NCI-H128 (cell line): ENCODE measurements around the gene DCAF7.

Experiments
- DNase-seq: peaks from one replicate; lab custom pipeline; 2025; ENCODE audit not compliant: unreplicated experiment; lab: John Stamatoyannopoulos, UW

The DCAF7 gene

DNA sequence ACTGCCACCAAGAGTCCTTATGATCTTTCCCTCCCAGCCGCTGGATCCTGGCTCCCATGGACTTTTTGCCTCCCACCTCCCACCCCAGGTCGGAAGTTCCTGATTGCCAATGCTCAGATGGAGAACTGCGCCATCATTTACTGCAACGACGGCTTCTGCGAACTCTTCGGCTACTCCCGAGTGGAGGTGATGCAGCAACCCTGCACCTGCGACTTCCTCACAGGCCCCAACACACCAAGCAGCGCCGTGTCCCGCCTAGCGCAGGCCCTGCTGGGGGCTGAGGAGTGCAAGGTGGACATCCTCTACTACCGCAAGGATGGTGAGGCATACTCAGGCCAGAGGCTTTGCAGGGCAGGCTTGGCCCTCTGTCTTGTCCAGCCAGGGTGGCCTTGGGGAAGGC is 26.2 kb upstream of the DCAF7 start:
- DNase-seq, result no peak

DNA sequence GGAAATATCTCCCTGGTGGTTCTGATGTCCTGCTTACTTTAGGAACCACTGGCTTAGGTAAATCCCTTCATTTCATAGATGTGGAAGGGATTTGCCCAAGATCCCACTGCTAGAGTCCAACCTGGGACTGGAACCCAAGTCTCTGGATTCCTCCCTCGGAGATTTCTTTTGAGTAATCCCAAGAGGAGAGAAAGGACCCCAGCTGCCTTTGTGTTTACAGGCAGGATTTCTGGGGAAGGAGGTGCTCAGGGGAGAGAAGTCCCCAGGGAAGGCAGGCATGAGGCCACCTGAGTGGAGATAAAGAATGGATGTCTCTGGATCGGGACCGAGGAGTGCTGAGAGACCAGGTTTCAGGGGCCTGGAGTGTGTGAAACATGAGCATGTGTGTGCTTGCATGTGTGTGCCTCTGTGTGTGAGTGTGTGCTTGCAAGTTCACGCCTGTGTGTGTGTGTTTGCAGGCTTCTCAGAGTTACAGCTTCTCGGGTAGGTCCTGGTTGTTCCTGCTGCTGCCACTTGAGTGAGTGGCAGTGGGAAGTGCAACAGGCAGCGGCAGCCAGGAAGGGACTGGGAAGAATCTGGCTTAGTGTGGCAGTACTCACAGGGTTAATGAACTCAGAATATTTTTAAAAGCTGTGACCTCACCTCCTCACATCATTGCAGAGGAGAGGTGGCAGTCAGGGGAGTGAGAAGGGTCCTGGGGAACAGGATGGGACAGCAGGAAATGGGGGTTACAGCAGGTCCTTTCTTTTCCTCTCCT is 24.9 kb upstream of the DCAF7 start:
- no peak for DNase-seq

DNA sequence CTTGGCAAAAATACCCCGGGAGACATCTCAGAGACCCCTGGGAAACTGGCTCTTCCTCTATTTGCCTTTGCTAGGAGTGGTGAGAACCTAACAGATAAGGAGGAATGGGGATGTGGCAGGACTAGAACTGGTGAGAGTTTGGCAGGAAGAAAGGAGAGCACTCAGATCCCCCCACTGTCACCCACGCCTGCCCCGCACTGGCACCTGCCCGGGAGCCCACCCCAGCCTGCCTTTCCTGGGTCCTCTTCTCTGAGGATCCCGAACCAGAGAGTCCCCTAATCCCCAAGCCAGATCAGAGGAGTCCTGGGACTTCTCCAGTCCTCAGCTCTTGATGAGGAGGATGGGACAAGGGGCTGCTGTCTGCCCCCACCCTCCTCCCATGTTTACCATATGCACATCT is 23.4 kb upstream of the DCAF7 start:
- DNase-seq, result no peak

DNA sequence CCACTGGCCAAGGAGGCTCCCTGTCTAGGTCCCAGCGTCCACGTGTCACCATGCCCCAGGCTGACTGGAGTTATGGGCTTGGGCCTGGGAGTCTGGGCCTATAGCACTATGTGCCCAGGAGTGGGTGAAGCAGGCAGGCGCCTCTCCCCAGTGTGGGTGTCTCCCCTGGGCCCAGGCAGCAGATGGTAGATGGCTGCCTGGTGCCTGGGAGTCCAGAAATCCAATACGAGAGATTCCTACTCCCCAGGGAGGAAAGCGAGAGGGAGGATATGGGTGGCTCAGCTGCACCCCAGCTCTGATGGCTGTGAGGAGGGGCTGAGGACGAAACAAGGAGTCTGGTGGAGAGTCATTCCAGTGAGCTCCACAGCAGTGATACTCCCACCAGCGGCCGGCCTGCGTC is 22.1 kb upstream of the DCAF7 start:
- no peak for DNase-seq

DNA sequence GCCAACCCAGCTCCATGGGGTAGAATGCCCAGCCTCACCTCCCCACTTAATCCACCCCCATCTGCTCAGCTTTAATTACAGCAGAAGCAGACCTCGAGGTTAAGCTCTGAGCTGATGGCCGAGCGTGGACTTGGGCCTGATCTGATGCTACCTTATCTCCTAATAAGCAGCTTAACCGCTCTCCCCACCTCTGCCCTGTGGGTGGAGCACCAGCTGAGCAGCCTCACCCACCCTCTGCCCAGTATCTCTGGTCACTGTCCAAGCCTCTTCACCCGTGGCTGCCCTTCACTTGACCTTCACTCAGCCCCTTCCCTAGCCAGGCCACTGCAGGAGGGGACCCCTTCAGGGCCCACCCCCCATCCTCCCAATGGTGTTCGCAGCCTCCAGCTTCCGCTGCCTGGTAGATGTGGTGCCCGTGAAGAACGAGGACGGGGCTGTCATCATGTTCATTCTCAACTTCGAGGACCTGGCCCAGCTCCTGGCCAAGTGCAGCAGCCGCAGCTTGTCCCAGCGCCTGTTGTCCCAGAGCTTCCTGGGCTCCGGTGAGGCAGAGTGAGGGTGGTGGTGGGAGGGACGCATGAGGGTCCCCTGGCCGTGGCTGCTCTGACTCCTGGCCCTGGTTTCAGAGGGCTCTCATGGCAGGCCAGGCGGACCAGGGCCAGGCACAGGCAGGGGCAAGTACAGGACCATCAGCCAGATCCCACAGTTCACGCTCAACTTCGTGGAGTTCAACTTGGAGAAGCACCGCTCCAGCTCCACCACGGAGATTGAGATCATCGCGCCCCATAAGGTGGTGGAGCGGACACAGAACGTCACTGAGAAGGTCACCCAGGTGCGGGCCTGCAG is 20.3 kb upstream of the DCAF7 start:
- no peak for DNase-seq

DNA sequence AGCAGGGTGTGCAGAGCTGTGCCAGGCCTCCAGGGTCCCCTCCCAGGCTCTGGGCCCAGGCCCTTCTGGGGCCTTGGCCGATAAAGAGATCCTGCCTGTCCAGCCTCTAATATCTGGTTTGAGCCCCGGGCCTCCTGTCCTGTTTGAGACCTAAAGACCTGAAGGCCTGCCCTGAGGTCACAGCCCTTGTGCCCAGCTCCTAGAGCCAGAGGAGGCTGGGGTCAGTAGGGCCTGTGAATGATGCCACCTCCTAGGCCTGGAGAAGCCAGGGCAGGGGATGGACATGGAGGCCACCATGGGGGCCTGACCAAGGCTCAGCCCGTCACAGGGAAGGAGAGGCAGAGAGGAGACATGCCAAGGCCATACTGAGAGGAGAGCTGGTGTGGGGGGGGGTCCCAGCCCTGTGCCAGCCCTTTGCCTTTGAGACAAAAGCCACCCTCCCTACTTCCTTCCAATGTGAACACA is 19.7 kb upstream of the DCAF7 start:
- DNase-seq, result no peak

DNA sequence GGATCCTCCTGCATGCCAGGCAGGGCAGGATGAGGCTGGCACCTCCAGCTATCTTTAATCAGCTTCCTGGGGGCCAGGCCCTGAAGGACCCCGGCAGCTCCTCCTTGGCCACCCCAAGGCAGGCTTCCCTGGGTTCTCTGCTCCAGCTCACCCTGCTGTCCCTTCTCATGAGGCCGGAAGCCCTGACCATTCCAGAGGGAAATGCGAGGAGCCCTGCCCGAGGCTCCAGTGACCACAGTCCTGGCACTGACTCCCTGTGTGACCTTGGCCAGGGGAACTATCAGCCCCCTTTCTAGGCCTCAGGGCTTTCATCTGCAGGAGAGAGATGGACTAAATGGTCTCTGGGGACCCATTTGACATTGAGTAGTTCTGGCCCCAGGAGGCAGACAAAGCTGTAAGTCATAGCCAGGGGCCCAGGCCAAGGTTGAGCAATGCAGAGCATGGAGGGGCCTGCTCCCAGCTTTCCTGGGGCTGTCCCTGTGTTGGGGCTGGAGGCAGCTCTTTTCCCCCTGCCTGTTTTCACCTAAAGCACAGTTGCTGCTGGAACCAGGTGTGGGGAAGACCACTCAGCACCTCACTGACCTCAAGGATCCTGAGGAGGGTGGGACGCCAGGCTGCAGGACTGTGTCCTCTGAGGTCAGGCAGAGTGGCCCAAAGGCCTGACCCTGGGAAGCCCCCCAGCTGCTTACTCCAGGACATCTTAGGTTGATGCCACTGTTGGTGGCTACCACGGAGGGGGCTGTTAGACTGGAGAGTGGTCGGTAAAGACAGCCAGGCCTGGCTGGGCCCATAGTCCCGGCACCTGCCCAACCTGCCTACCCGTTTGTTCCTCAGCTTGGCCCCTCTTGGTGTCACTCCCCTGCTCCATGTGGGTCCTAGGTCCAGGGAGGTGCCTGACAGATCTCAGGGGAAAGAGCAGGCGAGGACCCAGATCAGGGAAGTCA is 19.0 kb upstream of the DCAF7 start:
- no peak for DNase-seq

DNA sequence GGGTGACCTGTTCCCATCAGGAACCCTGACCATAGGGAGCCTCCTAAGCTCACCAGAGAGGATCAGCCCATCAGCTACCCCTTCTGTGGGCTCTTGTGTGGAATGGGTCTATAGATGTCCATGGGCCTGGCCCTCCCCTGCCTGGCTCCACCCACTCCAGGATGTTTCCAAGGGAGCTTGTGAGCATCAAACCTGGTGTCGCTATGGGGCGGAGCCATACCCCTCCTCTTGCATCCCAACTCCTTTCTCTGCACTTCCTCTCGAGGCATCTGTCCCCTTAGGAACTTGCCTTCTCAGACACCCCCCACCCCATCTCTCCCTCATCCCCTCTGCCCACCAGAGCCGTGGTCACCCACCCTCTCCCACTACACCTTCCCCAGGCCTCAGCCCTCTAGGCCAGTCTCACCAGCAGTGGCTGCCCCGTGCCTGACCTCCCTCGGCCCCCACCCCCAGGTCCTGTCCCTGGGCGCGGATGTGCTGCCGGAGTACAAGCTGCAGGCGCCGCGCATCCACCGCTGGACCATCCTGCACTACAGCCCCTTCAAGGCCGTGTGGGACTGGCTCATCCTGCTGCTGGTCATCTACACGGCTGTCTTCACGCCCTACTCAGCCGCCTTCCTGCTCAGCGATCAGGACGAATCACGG is 16.7 kb upstream of the DCAF7 start:
- DNase-seq, result no peak

DNA sequence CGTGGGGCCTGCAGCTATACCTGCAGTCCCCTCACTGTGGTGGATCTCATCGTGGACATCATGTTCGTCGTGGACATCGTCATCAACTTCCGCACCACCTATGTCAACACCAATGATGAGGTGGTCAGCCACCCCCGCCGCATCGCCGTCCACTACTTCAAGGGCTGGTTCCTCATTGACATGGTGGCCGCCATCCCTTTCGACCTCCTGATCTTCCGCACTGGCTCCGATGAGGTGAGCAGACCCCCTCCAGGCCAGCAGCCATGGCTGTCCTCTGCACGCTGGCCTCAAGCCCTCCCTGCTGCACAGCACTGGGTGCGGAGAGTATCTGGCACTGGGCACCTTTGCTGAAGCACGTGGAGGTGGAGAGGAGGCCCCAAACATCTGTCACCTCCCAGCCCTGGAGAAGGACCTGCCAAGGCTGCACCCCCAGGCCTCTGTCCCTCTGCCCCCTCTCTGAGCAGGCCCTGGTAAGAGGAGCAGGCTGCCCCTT is 16.2 kb upstream of the DCAF7 start:
- DNase-seq, result no peak

DNA sequence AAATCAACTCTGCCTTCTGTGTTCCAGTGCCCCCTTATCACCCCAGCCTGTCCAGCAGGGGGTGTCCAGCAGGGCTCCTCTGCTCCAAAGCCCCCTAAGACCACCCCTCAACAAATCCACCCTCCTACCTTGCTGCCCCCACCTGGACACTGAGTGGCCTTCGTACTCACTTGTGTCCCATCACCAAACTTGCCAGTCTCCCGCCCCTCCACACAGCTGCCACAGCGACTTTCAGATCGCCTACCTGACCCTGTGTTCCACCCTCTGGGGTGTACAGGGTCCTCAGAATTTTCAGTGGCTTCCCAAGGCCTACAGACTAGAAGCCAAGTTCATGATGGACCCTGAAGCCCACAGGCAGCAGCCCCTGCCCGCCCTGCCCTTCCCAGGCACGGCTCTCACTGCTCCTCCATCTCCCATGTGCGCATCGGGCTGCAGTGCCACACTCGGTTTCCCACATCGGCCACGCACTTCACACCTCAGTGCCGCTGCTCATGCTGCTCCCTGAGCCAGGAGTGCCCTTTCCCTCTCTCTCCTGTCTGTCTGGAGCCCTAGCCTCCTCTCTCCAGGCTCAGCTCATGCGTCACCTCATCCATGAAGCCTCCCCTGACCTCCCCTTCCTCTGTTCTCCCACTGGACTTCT is 15.3 kb upstream of the DCAF7 start:
- DNase-seq, result no peak

DNA sequence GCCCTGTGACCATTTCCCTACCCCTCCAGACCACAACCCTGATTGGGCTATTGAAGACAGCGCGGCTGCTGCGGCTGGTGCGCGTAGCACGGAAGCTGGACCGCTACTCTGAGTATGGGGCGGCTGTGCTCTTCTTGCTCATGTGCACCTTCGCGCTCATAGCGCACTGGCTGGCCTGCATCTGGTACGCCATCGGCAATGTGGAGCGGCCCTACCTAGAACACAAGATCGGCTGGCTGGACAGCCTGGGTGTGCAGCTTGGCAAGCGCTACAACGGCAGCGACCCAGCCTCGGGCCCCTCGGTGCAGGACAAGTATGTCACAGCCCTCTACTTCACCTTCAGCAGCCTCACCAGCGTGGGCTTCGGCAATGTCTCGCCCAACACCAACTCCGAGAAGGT is 14.6 kb upstream of the DCAF7 start:
- DNase-seq, result no peak

DNA sequence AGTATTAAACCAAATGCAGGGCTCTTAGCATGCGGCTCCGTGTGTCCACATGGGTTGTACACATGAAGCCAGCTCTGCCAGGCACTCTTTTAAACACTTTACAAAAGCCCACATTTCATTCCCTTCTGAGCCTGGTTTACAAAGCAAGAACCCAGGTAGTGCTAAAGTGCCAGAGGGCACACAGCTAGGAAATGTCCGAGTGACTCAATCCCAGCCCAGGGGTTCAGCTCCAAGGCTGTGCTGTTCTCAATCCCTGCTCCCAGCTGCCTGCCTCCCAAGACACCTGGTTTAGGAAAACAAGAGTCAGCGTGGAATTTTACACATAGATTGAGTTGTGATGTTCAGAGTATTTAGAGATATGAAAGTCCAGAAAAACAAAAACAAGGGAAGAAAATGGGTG is 13.3 kb upstream of the DCAF7 start:
- DNase-seq, result no peak

DNA sequence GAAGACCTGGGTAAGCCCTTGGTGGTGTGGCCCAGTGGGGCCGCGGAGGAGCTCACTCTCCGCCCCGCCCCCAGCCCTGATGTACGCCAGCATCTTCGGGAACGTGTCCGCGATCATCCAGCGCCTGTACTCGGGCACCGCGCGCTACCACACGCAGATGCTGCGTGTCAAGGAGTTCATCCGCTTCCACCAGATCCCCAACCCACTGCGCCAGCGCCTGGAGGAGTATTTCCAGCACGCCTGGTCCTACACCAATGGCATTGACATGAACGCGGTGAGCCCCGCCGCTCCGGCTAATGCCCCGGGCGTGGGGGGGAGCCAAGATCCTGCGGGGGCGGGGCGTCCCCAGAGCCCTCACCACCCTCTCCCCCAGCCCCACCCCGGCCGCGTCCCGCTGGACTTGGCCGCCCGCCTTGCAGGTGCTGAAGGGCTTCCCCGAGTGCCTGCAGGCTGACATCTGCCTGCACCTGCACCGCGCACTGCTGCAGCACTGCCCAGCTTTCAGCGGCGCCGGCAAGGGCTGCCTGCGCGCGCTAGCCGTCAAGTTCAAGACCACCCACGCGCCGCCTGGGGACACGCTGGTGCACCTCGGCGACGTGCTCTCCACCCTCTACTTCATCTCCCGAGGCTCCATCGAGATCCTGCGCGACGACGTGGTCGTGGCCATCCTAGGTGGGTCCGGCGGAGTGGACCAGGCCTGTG is 12.1 kb upstream of the DCAF7 start:
- no peak for DNase-seq

DNA sequence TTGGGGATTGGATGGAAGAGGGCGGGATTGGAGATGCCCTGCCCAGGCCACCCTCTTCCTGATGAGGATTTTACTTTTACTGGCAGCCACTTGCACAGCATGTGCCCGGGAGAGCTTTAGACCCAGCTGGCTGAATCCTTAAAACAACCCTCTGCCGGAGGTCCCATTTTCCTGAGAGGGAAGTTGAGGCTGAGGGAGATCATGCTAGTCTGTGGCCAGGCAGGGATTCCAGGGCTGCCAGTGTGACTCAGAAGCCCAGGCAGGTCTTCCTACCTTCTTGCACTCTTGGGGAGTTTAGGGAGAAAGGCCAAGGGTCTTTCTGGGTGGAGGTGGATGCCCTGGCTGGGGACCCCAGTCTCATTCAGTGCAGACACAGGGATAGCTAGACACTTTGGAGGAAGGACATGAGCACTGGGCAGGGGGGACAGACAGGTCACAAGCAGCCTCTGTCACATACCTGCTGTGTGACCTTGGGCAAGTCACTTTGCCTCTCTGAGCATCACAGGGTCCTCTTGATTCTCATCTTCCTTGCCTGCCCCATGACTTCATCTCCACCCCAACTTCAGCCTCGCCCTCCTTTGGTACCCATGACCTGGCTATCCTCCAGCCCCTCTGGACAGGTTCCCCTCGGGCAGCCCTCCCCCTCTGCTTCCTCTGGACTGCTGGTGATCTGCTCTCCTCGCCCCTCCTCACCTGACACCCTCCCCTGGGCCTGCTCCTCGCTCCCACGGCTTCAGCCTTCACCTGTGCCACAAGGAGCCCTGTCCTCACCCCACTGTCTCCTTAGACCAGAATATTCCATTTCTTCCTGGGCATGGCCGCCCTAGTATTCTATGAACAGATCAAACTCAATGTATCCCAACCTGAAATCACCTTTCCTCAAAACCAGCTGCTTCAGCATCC is 11.3 kb upstream of the DCAF7 start:
- DNase-seq, result no peak

DNA sequence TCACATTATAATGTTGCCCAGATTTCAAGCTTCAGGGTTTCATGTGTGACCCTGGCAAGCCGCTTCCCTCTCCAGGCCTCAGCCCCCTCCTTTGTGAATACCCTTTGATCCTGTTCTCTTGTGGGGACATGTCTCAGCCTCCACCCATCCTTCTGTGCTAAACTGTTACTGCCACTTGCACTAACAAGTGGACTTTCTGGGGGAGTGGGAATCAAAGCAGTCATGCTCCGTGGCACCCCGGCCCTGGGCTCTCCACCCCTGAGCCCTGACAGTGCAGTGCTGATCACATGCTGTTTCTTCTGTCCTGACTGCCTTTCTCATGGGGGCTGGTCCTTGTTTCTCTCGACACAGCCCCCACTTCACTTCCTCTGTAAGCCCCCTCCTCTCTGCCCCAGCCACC is 9.7 kb upstream of the DCAF7 start:
- no peak for DNase-seq

DNA sequence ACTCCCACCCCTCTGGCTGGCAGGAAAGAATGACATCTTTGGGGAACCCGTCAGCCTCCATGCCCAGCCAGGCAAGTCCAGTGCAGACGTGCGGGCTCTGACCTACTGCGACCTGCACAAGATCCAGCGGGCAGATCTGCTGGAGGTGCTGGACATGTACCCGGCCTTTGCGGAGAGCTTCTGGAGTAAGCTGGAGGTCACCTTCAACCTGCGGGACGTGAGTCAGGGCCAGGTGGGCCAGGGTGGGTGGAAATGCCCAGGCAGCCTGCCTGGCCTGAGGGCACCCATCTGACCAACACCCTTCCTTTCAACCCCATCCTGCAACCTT is 8.1 kb upstream of the DCAF7 start:
- DNase-seq, result no peak

DNA sequence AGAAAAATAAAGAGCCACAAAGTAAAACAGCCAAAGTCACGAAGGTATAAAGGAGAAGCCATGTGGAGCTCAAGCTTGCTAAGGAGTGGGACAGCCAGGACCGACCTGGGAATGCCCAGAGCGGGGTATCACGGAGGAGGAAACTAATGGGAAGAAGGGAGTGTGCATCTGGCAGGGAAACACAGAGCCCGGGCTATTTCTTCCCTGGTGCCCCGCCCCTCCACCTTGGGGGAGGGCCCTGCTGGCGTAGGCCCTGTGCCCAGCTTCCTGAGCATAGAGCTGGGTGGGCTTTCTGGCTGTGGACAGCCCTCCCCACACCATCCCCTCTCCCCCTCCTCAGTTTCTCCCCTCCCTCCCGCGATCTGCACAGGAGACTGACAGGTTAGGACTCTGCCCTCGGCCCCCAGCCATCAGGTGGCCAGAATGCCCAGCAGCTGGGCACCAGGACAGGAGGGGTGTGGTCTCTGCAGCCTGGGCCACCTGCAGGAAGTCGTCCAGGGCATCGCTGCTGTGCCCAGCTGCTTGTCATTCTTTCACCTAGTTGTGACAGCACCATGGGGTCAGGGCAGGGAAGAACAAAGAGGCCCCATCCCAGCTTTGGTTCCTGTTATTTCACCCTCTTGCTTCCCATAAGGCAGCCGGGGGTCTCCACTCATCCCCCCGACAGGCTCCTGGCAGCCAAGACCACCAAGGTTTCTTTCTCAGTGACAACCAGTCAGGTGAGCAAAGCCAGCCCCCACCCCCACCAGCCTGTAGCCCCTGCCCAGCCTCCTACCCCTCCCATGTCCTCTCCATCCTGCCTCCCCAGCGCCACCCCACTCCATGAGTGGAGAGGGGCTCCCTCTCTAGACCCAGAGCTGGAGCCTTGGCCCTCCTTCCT is 7.1 kb upstream of the DCAF7 start:
- no peak for DNase-seq
